Mucosa of stomach (tissue), 1 donor: ENCODE results near the gene MDFIC2.
"Not testable (repeated sequence)": the region's sequence is repeated elsewhere in the genome, so short reads cannot be mapped to it uniquely, and the experiment has no call there.

Experiments used
- H3K27me3 ChIP-seq: one replicate; pipeline ENCODE4 v1.7.0; 2013; ENCODE audit warnings: mild to moderate bottlenecking, low read length; ENCODE audit not compliant: control insufficient read depth, insufficient read depth
- H3K36me3 ChIP-seq: one replicate; pipeline ENCODE4 v1.7.0; 2013; ENCODE audit warnings: low read length; ENCODE audit not compliant: control insufficient read depth, insufficient read depth
- H3K4me1 ChIP-seq: one replicate; pipeline ENCODE4 v1.7.0; 2013; ENCODE audit warnings: mild to moderate bottlenecking, low read length; ENCODE audit not compliant: control insufficient read depth, insufficient read depth
- H3K4me3 ChIP-seq: one replicate; pipeline ENCODE4 v1.7.0; 2013; ENCODE audit warnings: low read length
- H3K9ac ChIP-seq: one replicate; pipeline ENCODE4 v1.7.0; 2013; ENCODE audit warnings: mild to moderate bottlenecking, low read length, moderate library complexity
- H3K9me3 ChIP-seq: one replicate; pipeline ENCODE4 v1.7.0; 2013; ENCODE audit warnings: mild to moderate bottlenecking, low read length, moderate library complexity; ENCODE audit not compliant: control insufficient read depth
- donor health status: Pancreatic carcinoma.

MDFIC2 gene

DNA sequence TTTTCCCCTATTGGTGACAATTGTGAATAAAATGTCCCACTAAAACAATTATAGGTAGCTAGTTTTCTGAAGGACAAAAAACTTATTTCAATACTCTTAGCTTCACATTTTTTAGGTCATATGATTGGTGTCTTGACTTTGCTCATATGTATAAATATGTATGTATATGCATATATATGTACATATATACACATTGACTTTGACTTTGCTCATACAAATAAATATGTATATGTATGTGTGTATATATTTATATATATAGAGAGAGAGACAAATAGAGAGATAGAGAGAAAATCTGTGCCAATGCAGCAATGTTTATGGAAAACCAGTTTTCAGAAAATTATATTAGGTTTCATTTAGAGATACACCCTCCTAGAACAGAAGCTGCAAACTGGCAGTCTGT lies 5.7 kb downstream of the MDFIC2 start:
- H3K27me3 ChIP-seq: no peaks in the 10 kb centered on the region
- no peak overlapping the region for H3K4me3 ChIP-seq
- H3K9me3 ChIP-seq: no peaks in the 10 kb centered on the region

GRCh38 chr3:70298385-70298784 lies 14.1 kb downstream of the MDFIC2 start:
- no peaks in the 10 kb centered on the region for H3K4me1 ChIP-seq
- no peaks in the 10 kb centered on the region for H3K27me3 ChIP-seq
- no peaks in the 10 kb centered on the region for H3K9me3 ChIP-seq
- H3K4me3 ChIP-seq: no peak overlapping the region
- H3K36me3 ChIP-seq: no peaks in the 10 kb centered on the region
- H3K9ac ChIP-seq: no peak overlapping the region

More for the DNA sequence above, 5.7 kb downstream of the MDFIC2 start:
- no peak overlapping the region for H3K9ac ChIP-seq
- no peaks in the 10 kb centered on the region for H3K36me3 ChIP-seq
- H3K4me1 ChIP-seq: no peaks in the 10 kb centered on the region

- H3K4me3 ChIP-seq: no peak overlapping the region
- H3K27me3 ChIP-seq: no peaks in the 10 kb centered on the region
- H3K9ac ChIP-seq: no peak overlapping the region
- H3K4me1 ChIP-seq: no peaks in the 10 kb centered on the region
- no peaks in the 10 kb centered on the region for H3K36me3 ChIP-seq
- no peaks in the 10 kb centered on the region for H3K9me3 ChIP-seq
Measured at GRCh38 chr3:70291097-70291482, 21.3 kb downstream of the MDFIC2 start.

GRCh38 chr3:70290431-70291096 lies 21.9 kb downstream of the MDFIC2 start:
- not testable (repeated sequence) for H3K9ac ChIP-seq, H3K4me3 ChIP-seq, H3K4me1 ChIP-seq, H3K36me3 ChIP-seq, H3K9me3 ChIP-seq, H3K27me3 ChIP-seq

GRCh38 chr3:70281663-70282062 lies 30.8 kb downstream of the MDFIC2 start:
- Histone ChIP-seq H3K36me3 (no peaks in the 10 kb centered on the region), H3K4me1 (no peaks in the 10 kb centered on the region), H3K9me3 (no peaks in the 10 kb centered on the region), H3K4me3 (no peak overlapping the region), H3K27me3 (no peaks in the 10 kb centered on the region), H3K9ac (no peak overlapping the region)

- no peaks in the 10 kb centered on the region for H3K4me1 ChIP-seq
- H3K36me3 ChIP-seq: no peaks in the 10 kb centered on the region
- no peaks in the 10 kb centered on the region for H3K27me3 ChIP-seq
- no peak overlapping the region for H3K9ac ChIP-seq
- H3K4me3 ChIP-seq: no peak overlapping the region
- no peaks in the 10 kb centered on the region for H3K9me3 ChIP-seq
Measured at GRCh38 chr3:70277304-70277703, 35.1 kb downstream of the MDFIC2 start.

GRCh38 chr3:70276901-70277300 lies 35.5 kb downstream of the MDFIC2 start:
- Histone ChIP-seq H3K27me3 (no peaks in the 10 kb centered on the region), H3K9me3 (no peaks in the 10 kb centered on the region), H3K4me1 (no peaks in the 10 kb centered on the region), H3K9ac (no peak overlapping the region), H3K4me3 (no peak overlapping the region), H3K36me3 (no peaks in the 10 kb centered on the region)

DNA sequence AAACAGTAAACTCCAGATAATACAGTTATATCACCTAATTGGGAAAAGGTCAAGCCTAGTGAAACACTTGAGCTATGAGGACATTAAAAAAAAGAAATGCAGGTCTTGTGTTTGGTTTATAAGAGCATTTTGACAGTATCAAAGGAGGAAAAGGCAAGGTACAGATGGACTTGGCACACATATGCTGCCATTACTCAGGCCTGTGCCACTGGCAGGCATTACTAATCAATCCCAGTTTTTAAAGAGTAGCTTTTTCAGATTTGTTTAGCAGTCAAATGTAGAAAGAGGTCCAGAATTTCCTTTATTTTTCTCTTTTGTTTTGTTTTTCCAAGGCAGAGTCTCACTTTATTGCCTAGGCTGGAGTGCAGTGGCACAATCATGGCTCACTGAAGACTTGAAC lies 38.9 kb downstream of the MDFIC2 start:
- Histone ChIP-seq H3K27me3 (no peaks in the 10 kb centered on the region), H3K9me3 (no peaks in the 10 kb centered on the region), H3K36me3 (no peaks in the 10 kb centered on the region), H3K4me3 (no peak overlapping the region), H3K4me1 (no peaks in the 10 kb centered on the region), H3K9ac (no peak overlapping the region)

- H3K9ac ChIP-seq: no peak overlapping the region
- H3K4me1 ChIP-seq: no peaks in the 10 kb centered on the region
- H3K36me3 ChIP-seq: no peaks in the 10 kb centered on the region
- H3K27me3 ChIP-seq: no peaks in the 10 kb centered on the region
- no peak overlapping the region for H3K4me3 ChIP-seq
- no peaks in the 10 kb centered on the region for H3K9me3 ChIP-seq
Measured at GRCh38 chr3:70272798-70273197, 39.6 kb downstream of the MDFIC2 start.

DNA sequence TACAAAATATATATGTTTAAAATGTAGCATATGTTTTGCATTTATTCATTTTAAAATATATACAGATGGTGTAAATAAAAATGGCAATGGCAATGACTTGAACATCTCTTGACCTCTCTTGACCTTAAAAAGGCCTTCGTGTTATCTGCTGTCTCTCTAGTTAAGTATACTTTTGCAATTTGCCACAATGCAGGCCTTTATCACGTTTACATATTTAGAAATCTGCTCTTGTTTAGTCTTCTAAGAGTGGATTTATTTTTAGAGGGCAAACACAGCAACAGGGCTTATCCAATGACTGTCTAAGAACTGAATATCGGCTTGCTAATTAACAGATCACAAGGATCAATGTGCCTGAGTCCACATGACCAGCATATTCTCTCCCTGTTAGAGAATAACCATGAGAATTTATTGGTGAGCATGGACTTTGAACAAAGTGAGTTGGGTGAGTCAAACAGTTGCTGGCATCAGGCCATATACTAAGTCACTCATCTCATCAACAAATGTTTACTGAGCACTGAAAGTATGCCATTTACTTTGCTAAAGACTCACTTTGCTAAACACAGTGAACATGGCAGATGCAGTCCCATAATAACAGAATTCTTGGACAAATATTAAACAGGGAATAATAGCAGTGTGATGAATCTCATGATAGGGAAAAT lies 48.2 kb downstream of the MDFIC2 start:
- Histone ChIP-seq H3K9ac (no peak overlapping the region), H3K4me3 (no peak overlapping the region), H3K9me3 (no peaks in the 10 kb centered on the region), H3K4me1 (no peaks in the 10 kb centered on the region), H3K27me3 (no peaks in the 10 kb centered on the region), H3K36me3 (no peaks in the 10 kb centered on the region)

GRCh38 chr3:70261283-70261682 lies 51.2 kb downstream of the MDFIC2 start:
- Histone ChIP-seq H3K27me3 (no peaks in the 10 kb centered on the region), H3K4me1 (no peaks in the 10 kb centered on the region), H3K9ac (no peak overlapping the region), H3K4me3 (no peak overlapping the region), H3K36me3 (no peaks in the 10 kb centered on the region), H3K9me3 (no peaks in the 10 kb centered on the region)

- Histone ChIP-seq H3K9me3 (no peaks in the 10 kb centered on the region), H3K36me3 (no peaks in the 10 kb centered on the region), H3K4me1 (no peaks in the 10 kb centered on the region), H3K4me3 (no peak overlapping the region), H3K9ac (no peak overlapping the region), H3K27me3 (no peaks in the 10 kb centered on the region)
Measured at GRCh38 chr3:70256566-70256965, 55.9 kb downstream of the MDFIC2 start.
